Activated CD4-positive, CD25-positive, alpha-beta regulatory T cell treated with anti-CD3 and anti-CD28 coated beads, Interleukin-2, amount 50 U/mL, for 24 hours (primary cell): ENCODE data around the gene TMEM54.

Experiments
- ATAC-seq, 2 donors: fragments of 150-1000 bp; cut with Tn5 transposase; one replicate each; pipeline ENCODE4 v1.10.0; 2021; ENCODE audit warnings: mild to moderate bottlenecking in 1 of 2, moderate library complexity in 1 of 2

The TMEM54 gene

DNA sequence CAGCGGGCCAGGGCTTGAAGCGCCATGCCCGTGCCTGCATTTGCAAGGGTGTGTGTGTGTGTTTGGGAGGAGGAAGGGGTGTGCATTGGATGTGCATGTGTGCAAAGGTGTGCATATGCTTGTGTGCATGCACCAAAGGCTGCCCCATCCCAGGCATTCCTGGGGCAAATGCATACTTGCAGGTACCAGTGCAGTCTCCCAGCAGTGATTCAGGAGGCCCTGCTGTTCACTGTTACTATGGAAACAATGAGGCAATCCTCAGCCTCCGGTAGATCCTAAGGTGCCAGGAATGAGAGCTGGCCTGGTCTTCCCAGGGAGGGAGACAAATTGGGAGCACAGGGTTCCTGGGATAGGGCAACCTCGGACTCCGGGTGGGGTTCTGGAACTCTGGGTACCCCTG lies 23.0 kb downstream of the TMEM54 start:
- no peak for ATAC-seq

DNA sequence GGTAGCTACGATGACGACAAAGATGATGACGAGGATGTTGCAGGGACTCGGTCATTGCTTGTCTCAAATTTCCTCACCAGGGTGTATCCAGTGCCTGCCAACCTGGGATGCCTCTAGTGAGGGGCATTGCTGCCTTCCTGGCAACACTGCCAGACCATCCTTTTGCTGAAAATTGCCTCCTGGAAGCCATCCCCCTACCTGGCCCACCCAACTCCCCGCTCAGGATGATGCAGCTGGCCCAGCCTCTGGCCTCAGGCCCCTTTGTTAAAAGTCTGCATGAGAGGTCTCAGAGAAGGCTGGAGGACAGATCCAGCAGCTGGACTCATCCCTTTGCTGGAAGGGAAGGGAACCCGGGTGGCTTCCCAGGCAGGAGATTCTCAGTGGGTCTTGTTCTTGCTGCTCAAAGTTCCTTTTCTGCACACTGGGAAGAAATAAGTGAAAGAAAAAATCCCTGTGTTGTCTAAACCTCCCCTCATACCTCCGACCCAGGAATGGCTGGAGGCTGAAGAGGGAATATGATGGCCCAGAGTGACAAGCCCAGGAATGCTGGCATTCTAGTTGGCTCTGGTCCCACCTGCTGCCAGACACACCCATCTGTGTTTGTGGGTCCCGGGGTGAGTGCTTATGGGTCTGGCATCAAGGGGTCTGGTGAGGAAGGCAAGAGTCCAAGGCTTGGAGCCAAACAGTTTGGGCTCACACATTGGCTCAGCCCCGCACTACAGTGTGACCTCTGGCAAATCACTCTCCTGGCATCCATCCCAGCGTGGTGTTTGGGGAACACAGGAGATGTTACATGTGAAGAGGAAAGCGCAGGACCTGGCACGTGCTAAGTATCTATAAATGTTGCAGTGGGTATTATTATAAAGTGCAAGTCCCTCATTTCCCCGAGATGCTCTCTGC lies 23.7 kb downstream of the TMEM54 start:
- ATAC-seq: no peak

DNA sequence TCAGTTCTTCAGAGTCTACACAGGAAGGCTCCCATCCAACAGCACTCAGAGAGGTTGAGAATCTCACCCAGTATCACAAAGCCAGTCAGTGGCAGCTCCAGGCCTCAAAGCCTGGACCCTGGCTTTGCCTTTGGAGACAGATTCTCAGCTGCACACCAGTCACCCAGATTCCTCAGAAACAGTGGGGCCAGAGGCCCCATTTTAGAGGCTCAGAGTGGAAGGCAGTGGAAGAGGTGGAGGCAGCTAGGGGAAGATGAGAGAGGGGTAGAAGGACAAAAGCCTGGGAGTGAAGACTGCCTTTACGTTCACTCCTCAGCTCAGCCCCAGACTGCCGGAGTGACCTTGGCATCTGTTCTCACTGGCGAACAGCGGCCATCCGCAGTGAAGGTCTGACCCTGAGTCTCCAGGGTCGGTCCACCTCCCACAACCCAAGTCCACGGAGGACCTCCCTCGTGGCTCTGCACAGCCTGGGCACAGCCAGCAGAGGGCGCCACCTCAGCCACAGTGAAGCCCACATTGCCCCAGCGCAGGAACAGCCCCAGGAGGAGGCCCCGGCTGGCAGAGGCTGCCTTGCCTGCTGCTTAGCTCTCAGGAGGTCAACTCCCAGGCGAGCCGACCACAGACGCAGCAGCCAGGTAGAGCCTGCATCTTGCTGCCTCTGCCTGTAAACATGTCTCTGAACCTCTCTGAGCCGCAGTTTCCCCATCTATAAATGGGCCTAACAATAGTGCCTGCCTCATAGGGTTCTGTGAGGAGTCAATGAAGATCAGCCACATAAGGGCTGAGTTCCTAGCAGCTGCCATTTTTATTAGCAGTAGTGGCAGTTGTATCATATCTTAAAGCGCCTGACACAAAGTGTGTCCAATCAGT lies 24.6 kb downstream of the TMEM54 start:
- ATAC-seq: peak in 1 of 2 donors; percentile 58

DNA sequence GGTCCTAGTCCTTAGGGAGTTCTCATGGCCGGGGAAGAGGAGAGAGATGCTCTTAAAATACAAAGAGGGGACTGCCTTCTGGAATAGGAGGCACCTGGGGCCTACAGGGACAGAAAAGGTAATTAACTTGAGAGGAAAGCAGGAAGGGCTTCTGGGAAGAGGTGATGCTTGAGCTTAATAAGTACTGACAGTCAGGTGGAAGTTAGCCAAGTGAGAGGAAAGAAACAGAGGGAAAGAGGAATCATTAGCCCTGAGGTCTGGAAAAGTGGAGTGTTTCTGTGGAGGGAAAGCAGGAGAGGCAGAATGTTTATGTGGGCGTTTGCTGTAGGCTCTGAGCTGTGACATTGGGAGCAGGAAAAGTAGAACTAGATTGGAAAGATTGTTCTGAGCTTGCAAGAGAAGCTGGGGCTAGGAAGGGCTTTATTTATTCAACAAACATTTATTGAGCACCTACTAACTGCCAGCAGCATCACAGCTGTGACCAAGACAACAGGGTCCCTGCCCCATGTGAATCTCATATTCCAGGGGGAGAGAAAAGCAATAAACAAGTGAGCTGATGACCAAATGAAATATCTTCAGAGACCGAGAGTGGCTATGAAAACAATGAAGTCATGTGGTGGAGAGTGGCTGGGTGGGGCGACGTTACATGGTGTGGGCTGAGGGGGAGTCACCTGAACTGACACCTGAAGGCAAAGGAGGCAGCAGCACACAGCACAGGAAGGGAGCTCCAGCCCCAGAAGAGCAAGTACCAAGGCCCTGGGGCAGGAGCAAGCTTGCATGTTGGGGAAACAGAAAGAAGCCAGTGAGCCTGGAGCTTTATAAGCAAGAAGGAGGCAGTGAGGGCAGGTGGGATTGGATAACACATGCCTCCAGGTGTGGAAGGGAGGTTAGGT lies 26.1 kb downstream of the TMEM54 start:
- ATAC-seq: no peak

DNA sequence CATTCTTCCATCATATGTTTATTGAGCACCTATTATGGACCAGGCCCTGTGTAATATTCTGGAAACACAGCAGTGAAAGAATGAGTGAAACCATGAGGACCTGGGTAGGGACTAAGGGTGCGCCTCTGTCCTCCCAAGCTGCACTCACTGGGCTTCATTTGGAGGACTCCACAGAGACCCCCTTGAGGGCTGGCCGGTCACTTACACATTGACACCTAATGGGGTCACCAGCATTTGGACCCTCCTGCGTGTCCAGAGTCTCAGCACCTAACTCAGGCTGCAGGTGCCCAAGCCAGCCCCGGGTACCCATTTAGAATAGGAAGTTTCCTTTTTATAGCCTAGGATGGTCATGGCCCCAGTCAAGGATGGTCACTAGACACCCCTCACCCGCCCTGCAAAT lies 27.7 kb downstream of the TMEM54 start:
- ATAC-seq: no peak

DNA sequence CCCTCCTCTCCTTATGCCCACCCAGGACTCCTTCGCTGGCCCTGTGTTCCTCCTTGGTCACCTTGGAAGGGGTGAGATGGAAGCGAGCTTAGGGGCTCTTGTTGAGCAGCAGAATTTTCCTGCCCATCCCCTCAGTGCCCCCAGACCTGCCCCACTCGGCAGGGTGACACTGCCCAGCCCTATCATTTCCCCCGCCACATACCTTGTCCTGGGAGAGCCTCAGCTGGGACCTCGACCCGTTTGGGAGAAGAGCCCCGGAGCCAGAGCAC lies 29.1 kb downstream of the TMEM54 start:
- ATAC-seq: no peak

DNA sequence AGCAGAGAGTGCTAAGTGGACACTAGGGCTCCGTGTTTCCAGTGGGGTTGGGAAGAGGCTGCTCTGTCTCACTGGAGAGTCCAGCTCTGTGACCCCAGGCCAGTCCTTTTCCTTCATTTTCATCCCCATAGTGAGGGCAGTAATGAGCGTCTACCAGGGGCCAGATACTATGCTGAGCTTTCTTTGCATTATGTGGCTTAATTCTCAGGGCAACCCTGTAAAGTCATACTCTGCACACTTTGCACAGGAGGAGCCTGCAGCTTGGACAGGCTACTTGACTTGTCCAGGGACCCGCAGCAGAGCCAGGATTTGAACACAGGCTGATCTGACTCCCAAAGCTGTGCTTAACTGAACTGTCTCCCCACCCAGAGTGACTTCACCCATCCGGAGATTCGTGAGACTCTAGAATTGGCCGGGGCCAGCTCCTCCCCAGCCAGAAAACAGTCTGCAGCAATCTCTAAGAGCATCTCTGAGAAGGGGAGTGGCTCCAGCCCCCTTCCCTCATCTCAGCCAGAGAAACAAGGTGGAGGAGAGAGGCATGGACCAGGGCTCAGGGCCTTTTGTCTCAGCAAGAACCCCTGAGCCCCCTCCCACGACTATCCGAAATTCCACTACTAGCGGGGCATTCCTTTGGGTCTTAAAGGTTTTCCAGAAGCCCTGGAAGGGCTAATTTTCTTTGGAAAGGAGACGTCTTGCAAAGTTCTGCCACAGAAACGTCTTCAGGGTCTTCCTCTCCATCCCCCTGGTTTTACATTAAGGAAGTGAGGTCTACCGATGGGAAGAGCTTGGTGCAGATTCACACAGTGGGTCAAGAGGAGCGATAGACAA lies 29.6 kb downstream of the TMEM54 start:
- no peak for ATAC-seq

DNA sequence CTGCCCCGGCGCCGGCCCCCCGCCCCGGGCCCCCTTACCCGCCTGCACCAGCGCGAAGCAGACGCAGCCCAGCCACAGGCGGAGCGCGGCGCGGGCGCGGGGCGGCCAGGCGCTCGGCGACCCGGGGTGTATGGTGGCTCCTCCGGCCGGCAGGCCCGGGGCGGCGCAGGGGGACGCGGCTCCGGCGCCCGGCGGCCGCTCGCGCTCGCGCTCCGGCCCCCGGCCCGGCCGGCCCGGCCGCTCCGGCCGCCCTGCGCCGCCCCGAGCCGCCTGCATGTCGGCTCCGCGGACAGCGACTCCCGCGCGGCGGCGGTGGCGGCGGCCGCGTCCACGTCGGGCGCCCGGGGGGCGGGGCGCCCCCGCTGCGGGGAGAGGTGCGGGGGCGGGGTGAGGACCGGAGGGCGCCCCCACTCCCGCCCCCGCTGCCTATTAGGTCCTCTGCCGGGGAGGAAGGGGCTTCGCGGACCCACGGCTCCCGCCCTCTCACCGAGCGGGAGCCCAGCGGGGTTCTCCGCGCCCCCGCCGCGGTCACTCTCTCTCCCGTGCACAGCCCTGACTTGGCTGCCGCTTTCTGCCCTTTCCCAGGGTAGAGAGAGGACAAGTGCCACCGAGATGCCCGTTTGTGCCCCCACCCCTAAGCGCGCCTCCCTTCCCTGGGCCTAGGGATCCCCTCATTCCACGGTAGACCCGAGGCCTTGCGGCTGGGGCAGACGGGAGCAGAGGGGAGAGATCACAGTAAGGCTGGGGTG lies 30.4 kb downstream of the TMEM54 start, which contains the start of gene FNDC5:
FNDC5 (minus strand) TSS at position 298 of the 749 bp plus-strand sequence.
- ATAC-seq: peak in 1 of 2 donors; percentile 11

DNA sequence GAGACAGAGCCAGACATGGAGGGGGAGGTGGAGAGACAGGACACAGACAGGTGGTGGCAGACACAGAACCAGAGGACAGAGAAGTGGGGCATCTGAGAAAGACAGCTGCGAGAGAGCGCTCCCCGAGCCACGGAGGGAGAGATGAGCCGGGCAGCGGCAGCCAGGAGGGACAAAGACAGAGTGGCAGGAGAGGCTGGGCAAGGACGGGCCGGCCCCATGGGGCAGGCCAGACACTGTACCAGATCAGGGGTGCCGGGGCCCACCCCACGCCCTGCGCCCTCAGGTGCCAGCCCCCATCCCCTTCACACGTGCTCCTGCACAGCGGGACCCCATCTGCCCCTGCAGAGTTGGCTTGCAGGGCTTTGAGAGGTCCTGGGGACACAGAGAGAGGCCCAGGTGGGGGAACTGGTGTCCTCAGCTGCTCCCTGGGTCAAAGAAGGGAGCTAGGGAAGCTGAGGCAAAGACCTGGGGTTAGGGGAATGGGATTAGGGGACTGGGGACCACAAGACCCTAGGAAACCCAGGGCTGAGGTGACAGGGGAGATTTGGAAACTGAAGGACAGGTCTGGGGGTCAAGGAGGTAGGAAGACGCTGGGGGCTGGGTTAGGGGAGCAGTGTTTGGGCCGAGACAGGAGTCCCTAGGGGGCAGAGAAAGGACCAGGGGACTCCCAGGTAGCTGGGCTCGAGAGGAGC lies 31.1 kb downstream of the TMEM54 start:
- ATAC-seq: no peak

DNA sequence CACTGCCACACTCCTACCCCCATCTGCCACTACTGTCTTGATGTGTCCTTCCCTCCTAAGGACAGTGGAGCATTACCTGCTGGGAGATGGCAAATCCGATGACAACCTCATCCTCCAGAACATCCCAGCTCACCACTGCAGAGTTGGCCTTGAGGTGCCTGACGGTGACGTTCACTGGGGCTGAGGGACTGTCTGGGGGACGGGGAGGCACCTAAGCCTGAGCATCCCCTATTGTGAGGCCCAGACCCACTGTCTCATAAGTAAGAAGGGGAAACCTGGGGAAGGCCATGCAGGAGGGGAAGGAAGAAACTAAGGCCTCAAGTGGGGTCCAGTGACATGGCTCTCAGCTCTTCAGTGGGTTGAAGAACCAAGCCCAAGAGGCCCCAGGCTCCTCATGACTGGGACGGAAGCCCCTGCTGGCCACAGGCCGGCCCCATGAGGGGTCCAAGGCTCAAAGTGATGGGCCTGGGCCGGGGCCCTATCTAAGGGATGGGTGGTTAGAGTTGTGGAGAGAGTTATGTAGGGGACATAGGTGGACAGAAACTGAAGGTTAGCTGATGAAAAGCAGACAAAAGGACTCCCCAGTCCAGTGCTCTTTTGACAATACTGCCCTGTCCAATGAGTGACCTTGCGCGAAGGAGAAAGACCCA lies 32.3 kb downstream of the TMEM54 start:
- no peak for ATAC-seq

DNA sequence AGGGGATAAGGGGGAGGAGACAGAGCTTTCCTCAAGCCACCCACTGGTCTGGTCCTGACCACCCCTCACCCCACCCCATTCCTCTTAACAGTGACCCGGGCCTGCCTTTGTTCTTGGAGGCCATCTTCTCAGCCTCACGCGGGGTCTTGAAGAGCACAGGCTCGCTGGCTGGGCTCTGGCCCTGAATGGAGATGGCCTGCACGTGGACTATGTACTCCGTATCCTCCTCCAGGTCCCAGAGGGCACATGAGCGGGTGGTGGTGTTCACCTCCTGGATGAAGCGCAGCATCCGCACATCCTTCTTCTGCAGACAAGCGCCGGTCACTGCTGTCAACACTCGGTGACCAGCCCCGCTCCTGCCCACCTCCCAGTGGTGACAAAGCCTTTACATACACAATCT lies 33.1 kb downstream of the TMEM54 start:
- ATAC-seq: no peak

DNA sequence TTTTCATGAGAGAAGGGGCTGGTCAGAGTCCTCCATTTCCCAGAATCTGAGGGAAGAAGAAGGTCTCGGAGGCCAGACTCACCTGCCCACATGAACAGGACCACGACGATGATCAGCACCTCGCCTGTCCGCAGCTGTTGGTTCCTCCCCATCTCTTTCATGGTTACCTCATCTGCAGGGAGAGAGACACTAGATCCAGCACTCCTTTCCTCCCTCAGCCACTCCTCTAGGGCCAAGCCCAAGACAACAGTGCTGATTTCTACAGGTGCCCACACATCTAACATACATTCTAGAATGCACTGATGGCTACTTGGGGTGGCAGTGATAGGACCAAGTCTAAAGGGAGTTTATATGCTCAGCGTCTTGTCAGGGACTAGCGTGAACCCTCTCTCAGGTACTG lies 33.5 kb downstream of the TMEM54 start:
- no peak for ATAC-seq

DNA sequence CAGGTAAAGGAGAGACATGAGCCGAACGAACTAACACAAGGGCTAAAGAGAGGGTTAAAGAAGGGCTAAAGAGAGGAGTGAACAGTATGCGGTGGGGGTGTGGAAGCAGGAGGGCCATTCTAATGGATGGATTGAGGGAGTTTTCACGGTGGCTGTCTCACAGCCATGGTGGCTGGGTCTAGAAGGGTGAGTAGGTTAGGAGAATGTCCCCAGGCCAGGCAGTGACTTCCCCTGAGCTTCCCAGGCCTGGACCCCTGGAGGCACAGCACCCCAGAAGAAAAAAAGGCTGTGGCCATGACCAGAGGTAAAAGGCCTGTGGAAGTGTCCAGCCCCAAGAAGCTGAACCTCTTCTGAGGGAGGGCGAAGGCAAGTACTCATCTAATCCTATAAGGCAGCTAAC lies 34.0 kb downstream of the TMEM54 start:
- no peak for ATAC-seq

DNA sequence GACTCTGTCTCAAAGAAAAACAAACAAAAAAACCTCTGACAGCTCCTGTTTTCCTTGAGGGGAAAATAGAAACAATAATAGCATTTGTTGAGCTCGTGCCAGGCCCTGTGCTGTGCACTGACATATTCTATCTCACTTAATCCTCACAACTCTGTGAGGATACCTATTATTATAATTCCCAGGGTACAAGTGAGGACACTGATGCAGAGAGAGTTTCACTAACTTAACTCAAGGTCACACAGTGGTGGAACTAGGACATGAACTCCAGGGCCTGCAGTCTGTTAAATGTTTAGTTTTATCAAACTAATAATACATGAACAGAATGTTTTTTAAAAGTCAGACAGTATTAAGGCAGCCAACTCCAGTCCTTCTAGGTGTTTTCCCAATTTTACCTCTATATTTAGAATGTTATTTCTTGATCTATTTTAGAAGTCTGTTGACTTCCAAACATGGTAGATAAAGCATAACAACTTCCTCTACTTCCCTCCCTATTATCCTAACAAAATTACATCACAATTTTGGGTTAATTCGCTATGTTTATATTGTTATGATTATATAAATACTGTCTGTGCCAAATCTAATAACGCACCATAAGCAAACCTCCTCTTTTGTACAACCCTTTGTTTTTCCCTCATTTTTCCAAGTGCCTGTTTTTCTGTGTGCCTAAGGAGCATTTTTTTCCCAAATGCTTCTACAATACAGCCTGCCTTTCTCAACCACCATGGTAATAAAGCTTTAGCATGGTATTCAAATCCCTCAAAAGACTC lies 35.4 kb downstream of the TMEM54 start:
- no peak for ATAC-seq

DNA sequence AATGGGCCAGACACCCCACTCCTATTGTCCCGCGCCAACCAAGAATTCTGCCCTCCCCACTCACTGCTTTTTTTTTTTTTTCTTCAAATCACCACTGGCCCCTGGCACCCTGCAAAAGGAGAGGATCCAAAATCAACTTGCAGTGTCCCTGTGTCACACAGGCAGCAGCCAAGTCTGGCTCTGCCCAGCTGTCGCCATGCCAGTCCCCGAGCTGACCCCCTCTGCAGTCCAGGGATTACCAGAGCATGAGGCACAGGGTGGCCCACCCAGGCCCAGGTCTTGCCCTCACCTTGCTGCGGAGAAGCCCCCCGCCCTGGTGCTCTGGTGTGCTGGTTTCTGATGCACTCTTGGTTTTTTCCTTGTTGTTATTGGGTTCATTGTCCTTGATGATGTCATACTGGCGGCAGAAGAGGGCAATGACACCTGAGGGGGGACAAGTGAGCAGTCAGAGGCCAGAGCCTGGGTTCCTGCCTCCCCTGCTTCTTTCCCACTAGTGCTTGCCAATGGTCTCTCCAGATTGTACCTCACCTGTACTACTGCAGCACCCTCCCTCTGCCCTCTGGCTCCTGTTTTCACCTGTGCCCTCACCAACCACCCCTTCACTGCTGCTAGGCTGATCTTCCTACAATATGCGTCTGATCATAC lies 36.7 kb downstream of the TMEM54 start:
- ATAC-seq: no peak

DNA sequence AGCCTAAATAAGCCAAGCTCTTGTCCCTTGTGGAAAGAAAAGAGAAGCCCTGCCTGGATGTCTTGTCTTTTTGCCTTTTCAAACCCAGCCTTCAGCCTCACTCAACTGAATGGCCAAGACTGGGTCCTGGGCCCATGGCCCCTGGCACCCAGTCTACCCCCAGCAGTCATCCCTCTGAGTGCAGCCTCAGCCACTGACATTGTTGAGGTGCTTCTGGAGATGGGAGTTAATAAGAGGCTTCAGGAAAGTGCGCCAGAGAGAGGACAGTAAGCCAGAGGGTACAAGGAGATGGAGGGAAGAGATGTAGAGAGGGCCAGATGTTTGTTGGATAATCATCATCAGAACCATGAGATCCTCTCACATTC lies 37.3 kb downstream of the TMEM54 start:
- ATAC-seq: no peak

DNA sequence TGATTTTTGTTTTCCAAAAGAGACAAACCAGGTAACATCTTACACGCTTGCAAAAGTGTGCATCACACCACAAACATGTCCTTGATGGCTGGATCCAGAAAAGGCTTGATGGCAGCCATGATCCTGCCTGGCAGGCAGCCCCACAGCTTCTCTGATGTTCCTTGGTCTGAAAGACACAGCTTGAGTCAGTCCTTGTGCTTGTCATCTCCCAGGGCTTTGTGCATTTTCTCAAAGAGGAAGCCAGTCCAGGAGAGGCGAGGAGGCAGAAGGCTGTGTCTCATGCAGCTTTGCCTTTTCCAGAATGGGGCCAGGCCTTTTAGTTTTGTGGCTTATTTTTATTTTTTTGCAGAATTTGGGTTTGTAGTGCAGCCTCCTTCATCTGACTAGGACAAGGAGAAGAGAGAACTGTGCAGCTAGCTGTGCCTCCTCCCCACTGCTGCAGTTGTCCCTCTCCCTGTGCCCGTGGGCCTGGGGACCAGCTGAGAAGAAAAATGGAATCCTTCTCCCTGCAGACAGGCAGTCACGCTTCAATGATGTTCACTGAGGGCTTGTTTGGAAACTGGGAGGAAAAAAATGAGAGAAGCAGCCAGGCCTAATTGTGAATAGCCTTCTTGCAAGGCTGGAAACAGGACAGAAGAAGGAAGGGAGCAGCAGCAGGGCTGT lies 37.8 kb downstream of the TMEM54 start:
- no peak for ATAC-seq
